ENCODE data around the gene OR6K3.

The OR6K3 gene

DNA sequence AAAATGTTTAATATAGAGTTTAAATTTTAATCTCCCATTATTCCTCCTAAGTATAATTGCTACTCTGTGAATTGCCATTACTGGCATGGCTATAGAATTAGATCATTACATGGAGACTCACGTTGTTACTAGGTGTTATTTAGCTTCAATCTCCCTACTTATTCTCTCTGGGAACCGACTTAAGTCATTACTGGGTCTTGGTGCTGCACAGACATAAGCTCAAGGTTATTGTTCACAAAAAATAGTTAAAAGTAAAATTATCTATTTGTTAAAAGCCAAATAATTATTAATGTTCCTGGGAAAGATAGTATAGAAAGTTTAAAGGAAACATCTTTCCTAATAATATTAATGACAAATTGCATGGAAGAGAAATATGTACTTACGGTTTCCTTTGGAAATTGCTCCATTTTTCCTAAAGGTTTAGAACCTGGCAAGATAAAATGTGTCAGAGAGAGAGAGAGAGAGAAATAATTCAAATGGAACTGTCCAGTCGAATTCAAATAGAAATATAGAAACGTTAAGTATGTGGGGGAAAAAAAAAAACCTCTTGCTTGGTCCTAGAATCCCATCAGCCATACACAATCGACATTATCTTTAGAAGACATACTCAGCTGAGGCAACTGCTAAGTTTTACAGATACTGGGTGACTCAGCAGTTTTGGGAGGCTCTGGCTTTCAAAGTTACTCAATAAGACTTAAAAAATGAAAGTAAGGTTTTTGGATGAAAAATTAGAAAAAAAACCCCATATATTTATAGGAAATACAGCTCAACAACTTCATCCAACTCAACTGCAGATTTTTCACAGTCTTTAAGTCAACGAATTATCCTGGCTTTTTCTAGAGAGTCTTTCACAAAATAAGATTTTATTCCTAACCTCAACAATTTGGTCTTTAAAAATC, 34.2 kb downstream of the OR6K3 start, which contains the start of gene SPTA1:
TSS of gene SPTA1 (minus strand) at position 605 of the 899 bp plus-strand sequence. CDS start at position 407, 198 bp downstream.
- no peak for DNase-seq

DNA sequence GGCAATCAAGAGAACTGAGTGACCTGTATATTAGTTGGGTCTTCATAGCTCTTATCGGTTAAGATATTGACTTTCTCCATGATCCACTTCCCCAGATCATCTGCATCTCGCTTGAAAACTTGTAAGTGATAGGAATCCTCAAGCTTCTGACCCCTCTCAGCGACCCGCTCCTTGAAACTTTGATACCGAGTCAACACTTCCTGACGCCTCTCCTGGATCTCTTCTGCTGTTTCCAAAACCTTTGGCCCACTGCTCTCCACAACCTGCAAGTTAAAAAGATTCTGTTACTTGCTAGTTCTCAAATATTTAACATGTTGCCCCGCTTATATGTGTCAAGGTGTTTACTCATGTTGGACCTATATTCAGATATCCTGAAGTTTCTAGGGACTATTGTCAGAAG, 35.4 kb downstream of the OR6K3 start:
- no peak for DNase-seq

DNA sequence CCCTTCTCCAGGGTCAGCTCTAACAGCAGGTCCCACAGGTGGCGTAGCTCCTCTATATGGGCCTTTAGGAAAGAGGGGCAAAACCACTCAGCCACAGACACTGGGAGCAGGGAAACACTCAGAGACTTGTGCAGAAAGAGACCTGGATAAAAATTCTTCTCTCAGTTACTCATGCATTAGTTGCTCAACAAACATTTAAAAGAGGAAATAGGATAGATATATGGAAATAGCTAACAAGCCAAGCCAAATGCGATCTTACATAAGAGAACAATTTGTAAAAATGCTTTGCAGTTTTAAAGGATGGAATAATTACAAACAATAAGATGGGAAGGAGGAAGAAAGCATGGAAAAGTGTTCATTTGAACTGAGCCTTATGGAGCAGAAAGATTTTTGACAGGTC, 38.9 kb downstream of the OR6K3 start:
- no peak for DNase-seq

DNA sequence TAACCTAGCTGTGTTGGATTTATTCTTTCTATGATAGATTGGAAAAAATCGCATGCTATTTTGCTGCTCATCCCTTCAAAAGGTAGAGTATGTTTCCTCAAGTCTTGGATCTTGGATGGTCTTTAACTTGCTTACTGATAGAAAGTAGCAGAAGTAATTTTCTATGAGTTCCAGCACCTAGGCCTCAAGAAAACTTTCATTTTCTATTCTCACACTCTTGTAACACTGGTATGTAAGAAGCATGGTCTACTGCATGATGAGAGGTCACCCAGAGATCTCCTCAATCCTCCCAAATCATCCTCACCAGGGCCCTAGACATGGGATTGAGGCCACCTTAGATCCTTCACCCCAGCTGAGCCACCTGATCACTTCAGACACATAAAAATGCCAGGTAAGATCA, 41.2 kb downstream of the OR6K3 start:
- no peak for DNase-seq

DNA sequence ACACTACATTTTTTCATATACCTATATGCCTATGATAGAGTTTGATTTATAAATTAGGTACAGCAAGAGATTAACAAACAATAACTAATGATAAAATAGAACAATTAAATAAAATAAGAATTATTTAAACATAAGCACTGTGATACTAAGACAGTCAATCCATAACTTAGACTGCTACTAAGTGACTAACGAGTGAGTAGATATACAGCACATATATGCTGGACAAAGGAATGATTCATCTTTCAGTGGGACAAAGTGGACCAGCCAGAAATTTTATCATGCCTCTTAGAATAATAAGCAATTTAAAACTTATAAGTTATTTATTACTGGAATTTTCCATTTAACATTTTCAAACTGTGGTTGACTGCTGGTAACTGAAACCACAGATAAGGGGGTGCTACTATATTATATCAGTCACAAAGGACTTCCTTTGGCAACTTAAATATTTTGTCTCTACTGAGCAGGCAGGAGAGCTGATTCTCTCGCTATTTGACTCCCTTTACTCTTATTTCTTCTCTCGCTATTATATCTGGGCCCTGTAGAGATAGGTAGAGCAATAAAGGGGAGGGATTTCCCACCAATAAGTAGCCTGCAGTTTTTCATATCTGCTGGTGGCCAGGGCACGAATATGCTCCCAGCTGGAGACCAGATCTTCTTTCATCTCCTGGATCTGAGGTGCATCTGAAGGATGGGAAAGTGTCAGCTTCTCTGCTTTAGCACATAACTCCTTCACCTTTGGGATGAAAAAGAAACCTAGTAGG, 44.8 kb downstream of the OR6K3 start:
- DNase-seq, result no peak

DNA sequence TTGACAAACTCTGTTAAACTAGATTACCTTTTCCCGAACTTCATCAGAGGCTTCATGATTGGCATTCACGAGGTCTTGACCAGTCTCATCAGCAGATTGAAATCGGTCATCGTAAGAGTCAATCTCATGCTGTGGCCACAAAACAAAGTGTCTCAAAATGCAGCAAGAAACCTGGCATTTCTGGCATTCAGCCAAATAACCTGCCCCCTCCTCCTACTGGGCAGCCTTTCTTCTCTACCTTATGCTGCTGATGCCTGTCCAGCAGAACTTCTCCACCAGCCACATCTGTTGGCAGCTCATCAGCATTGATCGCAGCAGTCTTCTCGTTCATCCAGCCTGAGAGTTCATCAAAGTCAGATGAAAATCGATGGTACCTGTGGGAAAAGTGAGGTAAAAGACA, 46.2 kb downstream of the OR6K3 start:
- DNase-seq, result no peak
